ENCODE results near the gene SLC1A1.

GRCh38 chr9:4579001-4579400 lies 88.7 kb downstream of the SLC1A1 start:
- TF ChIP-seq CTCF (IDR thresholded peaks at IDR 0.05) = no peak
- TF ChIP-seq POLR2AphosphoS5 (IDR thresholded peaks at IDR 0.05; ENCODE audit: low read depth, low read length) = no peak
- TF ChIP-seq, protein P1, sequence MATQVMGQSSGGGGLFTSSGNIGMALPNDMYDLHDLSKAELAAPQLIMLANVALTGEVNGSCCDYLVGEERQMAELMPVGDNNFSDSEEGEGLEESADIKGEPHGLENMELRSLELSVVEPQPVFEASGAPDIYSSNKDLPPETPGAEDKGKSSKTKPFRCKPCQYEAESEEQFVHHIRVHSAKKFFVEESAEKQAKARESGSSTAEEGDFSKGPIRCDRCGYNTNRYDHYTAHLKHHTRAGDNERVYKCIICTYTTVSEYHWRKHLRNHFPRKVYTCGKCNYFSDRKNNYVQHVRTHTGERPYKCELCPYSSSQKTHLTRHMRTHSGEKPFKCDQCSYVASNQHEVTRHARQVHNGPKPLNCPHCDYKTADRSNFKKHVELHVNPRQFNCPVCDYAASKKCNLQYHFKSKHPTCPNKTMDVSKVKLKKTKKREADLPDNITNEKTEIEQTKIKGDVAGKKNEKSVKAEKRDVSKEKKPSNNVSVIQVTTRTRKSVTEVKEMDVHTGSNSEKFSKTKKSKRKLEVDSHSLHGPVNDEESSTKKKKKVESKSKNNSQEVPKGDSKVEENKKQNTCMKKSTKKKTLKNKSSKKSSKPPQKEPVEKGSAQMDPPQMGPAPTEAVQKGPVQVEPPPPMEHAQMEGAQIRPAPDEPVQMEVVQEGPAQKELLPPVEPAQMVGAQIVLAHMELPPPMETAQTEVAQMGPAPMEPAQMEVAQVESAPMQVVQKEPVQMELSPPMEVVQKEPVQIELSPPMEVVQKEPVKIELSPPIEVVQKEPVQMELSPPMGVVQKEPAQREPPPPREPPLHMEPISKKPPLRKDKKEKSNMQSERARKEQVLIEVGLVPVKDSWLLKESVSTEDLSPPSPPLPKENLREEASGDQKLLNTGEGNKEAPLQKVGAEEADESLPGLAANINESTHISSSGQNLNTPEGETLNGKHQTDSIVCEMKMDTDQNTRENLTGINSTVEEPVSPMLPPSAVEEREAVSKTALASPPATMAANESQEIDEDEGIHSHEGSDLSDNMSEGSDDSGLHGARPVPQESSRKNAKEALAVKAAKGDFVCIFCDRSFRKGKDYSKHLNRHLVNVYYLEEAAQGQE (IDR thresholded peaks at IDR 0.05; ENCODE audit: insufficient read depth in 1 of 2, low read depth in 2 of 2, low read length in 1 of 2) = no peak

All from Panc1 (cell line).